Breast epithelium (tissue), 3 donors: ENCODE results near the gene TRPV3.

Experiments used
- CTCF ChIP-seq, 3 donors: fragments of 450-650 bp; IDR thresholded peaks; one replicate each; pipeline ENCODE4 v1.5.1; 2016 to 2017; ENCODE audit warnings: antibody characterized with exemption in 3 of 3, mild to moderate bottlenecking in 3 of 3, moderate library complexity in 3 of 3
- POLR2A ChIP-seq: fragments of 450-650 bp; IDR thresholded peaks from one replicate; pipeline ENCODE4 v1.6.1; 2016; ENCODE audit warnings: antibody characterized with exemption, mild to moderate bottlenecking, moderate library complexity

- TF ChIP-seq CTCF (IDR thresholded peaks at IDR 0.05) = no peak
- no peak for TF ChIP-seq POLR2A
These were observed 10.6 kb downstream of the TRPV3 start for GRCh38 chr17:3546997-3547396.
